SK-N-SH (cell line): ENCODE data around the gene BACE2. TPM values are rescaled to one million over a fixed set of nuclear protein-coding genes. Genes with fewer than 3 reads are reported as not detected.

Experiments used
- CTCF ChIA-PET: fragments of 300-600, 350-600 bp; formaldehyde crosslinking; extraction: SDS; loops from one replicate; lab custom pipeline; 2021; lab: Yijun Ruan, JAX
- POLR2A ChIA-PET: fragments of 350-600 bp; sonication (Branson Sonifier 250); formaldehyde crosslinking; extraction: SDS; loops from one replicate; lab custom pipeline; 2020; ENCODE audit warnings: antibody characterized with exemption, inconsistent platforms; lab: Yijun Ruan, JAX
- DNase-seq: peaks from one replicate; pipeline ENCODE4 v3.0.0; 2012
- H2AFZ ChIP-seq: fragments of 200-600 bp; sonication (generic); 2 replicates; pipeline ENCODE4 v1.8.1; 2016; ENCODE audit warnings: antibody characterized with exemption, mild to moderate bottlenecking, low read depth
- H3F3A ChIP-seq: fragments of 200-600 bp; sonication (generic); replicated peaks from 2 replicates; pipeline ENCODE3; 2016; ENCODE audit warnings: antibody characterized with exemption, mild to moderate bottlenecking; ENCODE audit not compliant: insufficient read depth
- H3K27ac ChIP-seq, 2 experiments: fragments of 200-500 bp in 1 of 2; fragments of 200-600 bp in 1 of 2; sonication (Bioruptor generic) in 1 of 2; sonication (generic), shearing (Covaris generic) in 1 of 2; 2 replicates each; pipeline versions ENCODE4 v1.5.1 to v1.6.1; 2014 to 2016; ENCODE audit warnings: low read depth in 2 of 2, inconsistent platforms in 1 of 2, low read length in 1 of 2, mild to moderate bottlenecking in 1 of 2, mixed read lengths in 1 of 2
- H3K27me3 ChIP-seq: fragments of 200-600 bp; sonication (generic), shearing (Covaris generic); 2 replicates; pipeline ENCODE4 v1.6.1; 2016; ENCODE audit warnings: mixed run types; ENCODE audit not compliant: insufficient read depth
- H3K36me3 ChIP-seq, 2 experiments: fragments of 200-500 bp in 1 of 2; fragments of 200-600 bp in 1 of 2; sonication (Bioruptor generic) in 1 of 2; sonication (generic) in 1 of 2; replicated peaks in 1 of 2; 2 replicates each; pipeline versions ENCODE3 to v1.5.1; 2014 to 2016; ENCODE audit warnings: low read length in 1 of 2, mild to moderate bottlenecking in 1 of 2; ENCODE audit not compliant: insufficient read depth in 2 of 2, control insufficient read depth in 1 of 2
- H3K4me1 ChIP-seq, 2 experiments: fragments of 200-500 bp in 1 of 2; fragments of 200-600 bp in 1 of 2; sonication (Bioruptor generic) in 1 of 2; sonication (generic), shearing (Covaris generic) in 1 of 2; 2 replicates each; pipeline versions ENCODE4 v1.5.1 to v1.6.1; 2014 to 2016; ENCODE audit warnings: low read depth in 1 of 2, low read length in 1 of 2, mixed run types in 1 of 2; ENCODE audit not compliant: insufficient read depth in 2 of 2, control insufficient read depth in 1 of 2
- H3K4me2 ChIP-seq: fragments of 200-600 bp; sonication (generic), shearing (Covaris generic); 2 replicates; pipeline ENCODE4 v1.6.1; 2017; ENCODE audit warnings: mixed run types
- H3K4me3 ChIP-seq, 2 experiments: fragments of 200-500 bp in 1 of 2; fragments of 200-600 bp in 1 of 2; sonication (Bioruptor generic) in 1 of 2; sonication (generic), shearing (Covaris generic) in 1 of 2; 2 replicates each; pipeline versions ENCODE4 v1.5.1 to v1.8.1; 2014 to 2016; ENCODE audit warnings: low read depth in 2 of 2, inconsistent platforms in 1 of 2, low read length in 1 of 2, mild to moderate bottlenecking in 1 of 2, mixed read lengths in 1 of 2, moderate library complexity in 1 of 2
- H3K79me2 ChIP-seq: fragments of 200-600 bp; sonication (generic); 2 replicates; pipeline ENCODE4 v1.8.1; 2017; ENCODE audit warnings: mild to moderate bottlenecking; ENCODE audit not compliant: insufficient read depth
- H3K9ac ChIP-seq: fragments of 200-600 bp; sonication (generic); 2 replicates; pipeline ENCODE4 v1.6.1; 2017; ENCODE audit warnings: mixed run types
- H3K9me2 ChIP-seq: fragments of 200-600 bp; sonication (generic); 2 replicates; pipeline ENCODE4 v1.6.1; 2017; ENCODE audit warnings: mixed run types
- H3K9me3 ChIP-seq: fragments of 200-600 bp; sonication (generic); 2 replicates; pipeline ENCODE4 v1.6.1; 2017; ENCODE audit warnings: mixed run types, mild to moderate bottlenecking, moderate library complexity
- H4K20me1 ChIP-seq: fragments of 200-600 bp; sonication (generic); 2 replicates; pipeline ENCODE4 v1.6.1; 2017; ENCODE audit warnings: mild to moderate bottlenecking, mixed run types; ENCODE audit not compliant: insufficient read depth
- CHD2 ChIP-seq: fragments of 150-350 bp; IDR thresholded peaks from 2 replicates; pipeline ENCODE4 v1.6.1; 2018; ENCODE audit warnings: low read length; ENCODE audit not compliant: partially characterized antibody
- ELF1 ChIP-seq: IDR thresholded peaks from 2 replicates; pipeline ENCODE4 v1.4.0; 2012
- FOSL2 ChIP-seq: IDR thresholded peaks from 2 replicates; pipeline ENCODE4 v1.4.0; 2012; ENCODE audit warnings: low read depth, mild to moderate bottlenecking, moderate library complexity, borderline replicate concordance
- GABPA ChIP-seq: IDR thresholded peaks from 2 replicates; pipeline ENCODE4 v1.4.0; 2012; ENCODE audit warnings: low read depth, mild to moderate bottlenecking
- IRF3 ChIP-seq: fragments of 150-350 bp; IDR thresholded peaks from 2 replicates; pipeline ENCODE4 v1.6.1; 2016; ENCODE audit warnings: mild to moderate bottlenecking, low read depth, low read length
- JUND ChIP-seq: IDR thresholded peaks from 2 replicates; pipeline ENCODE4 v1.4.0; 2012
- MXI1 ChIP-seq: IDR thresholded peaks from 2 replicates; pipeline ENCODE4 v1.6.1; 2012; ENCODE audit warnings: mild to moderate bottlenecking, low read depth, low read length, improper control_type of control experiment
- POLR2AphosphoS5 ChIP-seq: IDR thresholded peaks from 2 replicates; pipeline ENCODE4 v1.6.1; 2012; ENCODE audit warnings: low read depth, low read length
- RCOR1 ChIP-seq: fragments of 150-350 bp; IDR thresholded peaks from 2 replicates; pipeline ENCODE4 v1.6.1; 2017; ENCODE audit warnings: antibody characterized with exemption, low read length
- RXRA ChIP-seq: IDR thresholded peaks from 2 replicates; pipeline ENCODE4 v1.4.0; 2012; ENCODE audit warnings: low read depth, mild to moderate bottlenecking, borderline replicate concordance
- SIN3A ChIP-seq: IDR thresholded peaks from 2 replicates; pipeline ENCODE4 v1.6.1; 2012; ENCODE audit warnings: low read depth, mild to moderate bottlenecking, low read length, moderate library complexity, borderline replicate concordance
- TAF1 ChIP-seq: IDR thresholded peaks from 2 replicates; pipeline ENCODE4 v1.6.1; 2012; ENCODE audit warnings: low read depth, mild to moderate bottlenecking, low read length, moderate library complexity, borderline replicate concordance
- USF2 ChIP-seq: fragments of 150-350 bp; IDR thresholded peaks from 2 replicates; pipeline ENCODE4 v1.6.1; 2017; ENCODE audit warnings: antibody characterized with exemption, low read length, low read depth, borderline replicate concordance
- YY1 ChIP-seq: IDR thresholded peaks from 2 replicates; pipeline ENCODE4 v1.4.0; 2012; ENCODE audit warnings: low read depth, mild to moderate bottlenecking
- WGBS: methylation state at CpG from one replicate; pipeline ENCODE4 v1.1.6; 2017; ENCODE audit warnings: low lambda C conversion rate; 5-methylcytosine and 5-hydroxymethylcytosine counted together
- polyA plus RNA-seq, 3 experiments: library from polyadenylated mRNA; depleted of rRNA; stranded (reverse); fragments of >200 nt; gene quantifications; 2 replicates each; pipeline ENCODE4 v1.2.3, GENCODE V29; 2012
- TF ChIP-seq, protein P1 (sequence below): fragments of 200-600 bp; sonication (generic); IDR thresholded peaks from 2 replicates; pipeline ENCODE4 v1.6.1; 2017; ENCODE audit warnings: antibody characterized with exemption, mild to moderate bottlenecking, moderate library complexity

The BACE2 gene
- polyA plus RNA-seq, 1 of the 3 experiments (the other 2 are of a cell fraction) = 23.4 TPM

DNA sequence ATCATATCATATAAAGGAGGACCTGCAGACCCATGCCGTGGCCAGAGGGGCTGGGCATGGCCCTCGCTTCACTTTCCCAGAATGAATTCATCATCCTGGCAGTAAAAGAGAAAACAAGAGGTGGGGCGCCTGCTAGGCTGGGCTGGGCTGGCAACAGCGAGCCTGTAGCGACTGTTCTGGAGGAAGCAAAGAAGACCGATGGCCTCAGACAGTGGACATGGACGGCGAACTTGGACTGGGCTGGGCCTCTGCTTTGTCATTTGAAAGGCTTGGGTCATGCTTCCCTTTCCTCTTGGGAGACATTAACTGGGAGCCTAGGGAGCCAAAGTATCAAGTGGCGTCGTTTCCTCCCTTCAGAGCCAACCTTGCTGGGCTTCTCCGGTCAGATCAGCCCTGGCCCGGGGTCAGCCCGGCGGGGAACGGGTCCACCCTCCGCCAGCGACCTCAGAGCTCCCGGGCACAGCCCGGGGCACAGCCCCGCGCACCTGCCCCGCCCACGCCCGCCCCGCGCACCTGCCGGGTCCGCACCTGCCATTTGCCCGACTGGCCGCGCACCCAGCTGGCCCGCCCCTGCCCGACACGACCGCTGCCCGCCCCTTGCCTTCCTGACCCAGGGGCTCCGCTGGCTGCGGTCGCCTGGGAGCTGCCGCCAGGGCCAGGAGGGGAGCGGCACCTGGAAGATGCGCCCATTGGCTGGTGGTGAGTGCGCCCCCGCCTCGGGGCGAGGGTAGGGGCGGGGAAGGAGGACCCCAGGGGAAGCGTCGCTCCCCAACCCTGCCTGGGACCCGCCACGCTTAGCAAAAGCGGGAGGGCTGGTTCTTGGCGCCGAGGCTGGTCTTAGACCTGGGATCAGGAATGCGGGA, 148.5 kb downstream of the BACE2 start, which contains the start of gene FAM3B:
TSS of gene FAM3B (plus strand) at position 602 of the 863 bp plus-strand sequence. CDS start at position 681, 79 bp downstream.
- peak; percentile 19 for DNase-seq
- ChIA-PET CTCF (no interaction called here), POLR2A (no interaction called here)
- peaks cover 12% of the 10 kb centered on the region; the same call in 1 of the 2 replicates for H3K27me3 ChIP-seq
- H3K9ac ChIP-seq = no peak within 1 kb of the TSS
- no peaks in the 10 kb centered on the region for H4K20me1 ChIP-seq
- no peak within 1 kb of the TSS for H3K4me3 ChIP-seq
- no peaks in the 10 kb centered on the region for H3K9me2 ChIP-seq
- no peak within 1 kb of the TSS for H2AFZ ChIP-seq
- no peaks in the 10 kb centered on the region for H3K9me3 ChIP-seq
- no peak for TF ChIP-seq RXRA
- no peak for TF ChIP-seq ELF1
- no peak for TF ChIP-seq POLR2AphosphoS5
- no peak for TF ChIP-seq GABPA
- TF ChIP-seq TAF1 = no peak
- TF ChIP-seq, protein P1, sequence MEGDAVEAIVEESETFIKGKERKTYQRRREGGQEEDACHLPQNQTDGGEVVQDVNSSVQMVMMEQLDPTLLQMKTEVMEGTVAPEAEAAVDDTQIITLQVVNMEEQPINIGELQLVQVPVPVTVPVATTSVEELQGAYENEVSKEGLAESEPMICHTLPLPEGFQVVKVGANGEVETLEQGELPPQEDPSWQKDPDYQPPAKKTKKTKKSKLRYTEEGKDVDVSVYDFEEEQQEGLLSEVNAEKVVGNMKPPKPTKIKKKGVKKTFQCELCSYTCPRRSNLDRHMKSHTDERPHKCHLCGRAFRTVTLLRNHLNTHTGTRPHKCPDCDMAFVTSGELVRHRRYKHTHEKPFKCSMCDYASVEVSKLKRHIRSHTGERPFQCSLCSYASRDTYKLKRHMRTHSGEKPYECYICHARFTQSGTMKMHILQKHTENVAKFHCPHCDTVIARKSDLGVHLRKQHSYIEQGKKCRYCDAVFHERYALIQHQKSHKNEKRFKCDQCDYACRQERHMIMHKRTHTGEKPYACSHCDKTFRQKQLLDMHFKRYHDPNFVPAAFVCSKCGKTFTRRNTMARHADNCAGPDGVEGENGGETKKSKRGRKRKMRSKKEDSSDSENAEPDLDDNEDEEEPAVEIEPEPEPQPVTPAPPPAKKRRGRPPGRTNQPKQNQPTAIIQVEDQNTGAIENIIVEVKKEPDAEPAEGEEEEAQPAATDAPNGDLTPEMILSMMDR = no peak
- TF ChIP-seq FOSL2 = no peak
- no peak for TF ChIP-seq MXI1
- no peaks in the 10 kb centered on the region for H3K79me2 ChIP-seq
- H3K4me2 ChIP-seq = no peak within 1 kb of the TSS
- H3K27ac ChIP-seq = no peak within 1 kb of the TSS
- no peaks in the 10 kb centered on the region for H3K4me1 ChIP-seq
- H3F3A ChIP-seq = no peaks in the 10 kb centered on the region
- H3K36me3 ChIP-seq = no peaks in the 10 kb centered on the region
- WGBS = 33% methylated on average over 19 of the region's 55 CpGs

GRCh38 chr21:41317063-41317392, 149.1 kb downstream of the BACE2 start:
- Histone ChIP-seq H3K9me3 (no peaks in the 10 kb centered on the region), H3K9ac (no peak overlapping the region), H3K27me3 (peaks cover 12% of the 10 kb centered on the region; the same call in 1 of the 2 replicates), H4K20me1 (no peaks in the 10 kb centered on the region), H3K36me3 (no peaks in the 10 kb centered on the region), H3K4me3 (no peak overlapping the region), H3K79me2 (no peaks in the 10 kb centered on the region), H3K9me2 (no peaks in the 10 kb centered on the region), H3K4me2 (no peak overlapping the region), H3K27ac (no peak overlapping the region), H2AFZ (no peak overlapping the region), H3F3A (no peaks in the 10 kb centered on the region), H3K4me1 (no peaks in the 10 kb centered on the region)
- CTCF ChIA-PET = no interaction called here
- 22% methylated on average over 17 of the region's 19 CpGs for WGBS
- POLR2A ChIA-PET = no interaction called here
- DNase-seq = no peak
- TF ChIP-seq, protein P1 = no peak
- TF ChIP-seq MXI1 = no peak
- TF ChIP-seq TAF1 = no peak
- no peak for TF ChIP-seq RCOR1
- no peak for TF ChIP-seq IRF3
- TF ChIP-seq SIN3A = no peak
- TF ChIP-seq ELF1 = no peak
- TF ChIP-seq POLR2AphosphoS5 = no peak
- no peak for TF ChIP-seq YY1
- TF ChIP-seq CHD2 = no peak
- no peak for TF ChIP-seq USF2
- no peak for TF ChIP-seq JUND
